ENCODE data around the gene EBF4.
"Not testable (repeated sequence)": the region's sequence is repeated elsewhere in the genome, so short reads cannot be mapped to it uniquely, and the experiment has no call there.

EBF4 gene

GRCh38 chr20:2757969-2758368 is 65.4 kb downstream of the EBF4 start:
- DNase-seq (ENCODE audit: low spot score), result no peak

DNA sequence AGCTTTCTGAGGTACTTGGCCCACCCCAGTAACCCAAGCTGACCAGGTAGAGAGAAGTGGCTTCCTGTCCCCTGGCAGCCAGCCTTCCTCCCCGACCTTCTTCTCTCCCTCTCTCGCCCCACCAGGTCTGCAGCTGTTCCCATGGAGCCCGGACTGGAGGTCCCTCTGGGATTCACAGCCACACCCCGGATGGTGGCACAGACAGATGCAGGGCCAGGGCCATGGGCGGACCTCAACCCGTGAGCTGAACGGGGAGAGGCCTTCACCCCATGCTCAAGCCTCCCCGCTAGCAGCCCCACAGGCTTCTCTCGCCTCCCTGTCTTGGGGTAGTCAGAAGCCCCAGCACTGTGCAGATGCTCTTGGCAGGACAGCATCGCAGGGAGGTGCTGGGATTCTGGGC is 66.6 kb downstream of the EBF4 start:
- no peak for DNase-seq (ENCODE audit: low spot score)

GRCh38 chr20:2759603-2760296 is 67.2 kb downstream of the EBF4 start:
- no peak for DNase-seq (ENCODE audit: low spot score)

DNA sequence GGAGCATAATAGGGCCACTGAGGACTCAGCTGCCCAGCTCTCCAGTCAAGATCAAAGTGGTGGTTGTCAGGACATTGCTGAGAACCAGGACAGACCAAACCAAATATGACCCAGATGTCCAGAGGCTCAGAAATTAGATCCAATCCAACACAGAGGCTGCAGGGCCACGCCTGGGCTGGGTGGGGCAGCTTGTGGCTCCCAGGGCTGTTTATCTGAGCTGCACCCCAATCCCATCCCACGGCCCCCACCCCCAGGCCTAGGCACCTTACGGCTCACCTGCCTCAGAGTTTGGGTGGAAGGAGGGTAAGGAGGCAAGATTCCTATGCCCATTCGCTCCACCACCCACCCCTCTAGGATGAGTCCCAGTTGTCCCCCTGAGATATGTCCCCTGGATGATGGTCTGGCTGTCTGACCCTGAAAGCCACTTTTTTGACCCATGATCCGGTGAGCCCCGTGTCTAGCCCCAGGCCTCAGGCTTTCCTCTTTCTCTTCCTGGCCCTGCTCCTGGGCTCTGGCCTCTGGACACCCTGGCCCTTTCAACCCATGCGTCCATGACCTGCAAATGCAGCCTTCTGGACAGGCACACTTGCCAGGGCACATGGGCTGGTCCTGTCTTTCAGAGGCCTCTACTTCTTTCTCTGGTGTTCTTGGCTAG is 67.8 kb downstream of the EBF4 start:
- DNase-seq (ENCODE audit: low spot score), result no peak

DNA sequence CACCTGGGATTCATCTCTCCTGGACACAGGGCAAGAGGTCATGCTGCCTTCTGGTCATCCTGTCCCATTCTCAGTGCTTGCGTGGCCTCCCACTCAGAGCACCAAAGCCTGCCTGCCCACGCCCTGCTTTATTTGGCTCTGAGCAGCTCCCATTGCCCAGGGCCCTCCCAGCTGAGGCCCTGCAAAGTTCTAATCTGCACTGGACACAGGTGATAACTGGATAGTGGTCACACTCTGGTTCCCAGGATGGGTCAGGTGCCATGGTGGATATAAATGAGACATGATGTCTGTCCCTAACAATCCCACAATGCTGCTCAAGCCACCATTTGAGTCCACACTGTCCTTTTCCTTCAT is 68.3 kb downstream of the EBF4 start:
- DNase-seq (ENCODE audit: low spot score), result no peak

DNA sequence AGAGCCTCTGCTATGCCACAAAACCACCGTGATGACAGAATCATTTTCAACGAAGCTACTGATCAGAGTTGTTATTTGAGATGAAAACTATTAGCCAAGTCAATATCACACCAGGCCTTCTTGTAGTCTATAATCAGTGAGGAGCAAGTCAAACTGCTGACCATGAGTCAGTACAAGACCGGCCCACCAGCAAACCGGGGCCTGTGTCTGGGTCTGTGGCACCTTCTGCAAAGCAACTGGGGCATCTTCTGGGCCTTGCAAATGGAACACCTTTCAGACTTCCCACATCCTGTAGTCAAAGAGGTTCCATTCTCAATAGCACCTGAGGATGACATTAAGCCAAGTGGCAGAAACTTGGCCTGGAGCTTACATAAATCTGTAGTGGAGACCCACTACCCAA is 69.3 kb downstream of the EBF4 start:
- DNase-seq (ENCODE audit: low spot score), result no peak

DNA sequence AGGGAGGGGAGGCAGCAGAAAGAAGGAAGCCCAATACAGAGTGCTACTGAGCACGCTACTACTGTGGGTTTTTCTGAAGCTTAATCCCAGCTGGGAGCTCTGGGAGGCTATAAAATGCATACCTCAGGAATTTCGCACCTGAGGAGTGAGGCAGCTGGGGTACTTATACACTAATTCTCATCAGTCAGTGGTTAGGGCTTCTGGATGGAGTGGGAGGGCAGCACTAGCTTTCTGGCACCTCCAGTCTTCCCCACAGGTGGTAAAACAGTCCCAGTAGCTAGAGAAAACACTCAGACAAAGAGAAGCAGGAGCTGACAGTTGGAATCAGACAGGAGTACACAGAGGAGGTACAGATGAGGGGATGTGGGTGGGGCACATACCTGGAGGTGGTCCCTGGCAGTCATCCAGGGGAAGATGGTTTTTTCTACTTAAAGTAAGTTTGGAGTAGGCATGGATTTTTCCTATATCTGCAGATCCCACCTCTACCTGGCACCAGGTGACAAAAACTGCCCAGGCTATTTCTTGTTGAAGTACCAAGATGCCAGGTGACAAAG is 70.1 kb downstream of the EBF4 start:
- no peak for DNase-seq (ENCODE audit: low spot score)

DNA sequence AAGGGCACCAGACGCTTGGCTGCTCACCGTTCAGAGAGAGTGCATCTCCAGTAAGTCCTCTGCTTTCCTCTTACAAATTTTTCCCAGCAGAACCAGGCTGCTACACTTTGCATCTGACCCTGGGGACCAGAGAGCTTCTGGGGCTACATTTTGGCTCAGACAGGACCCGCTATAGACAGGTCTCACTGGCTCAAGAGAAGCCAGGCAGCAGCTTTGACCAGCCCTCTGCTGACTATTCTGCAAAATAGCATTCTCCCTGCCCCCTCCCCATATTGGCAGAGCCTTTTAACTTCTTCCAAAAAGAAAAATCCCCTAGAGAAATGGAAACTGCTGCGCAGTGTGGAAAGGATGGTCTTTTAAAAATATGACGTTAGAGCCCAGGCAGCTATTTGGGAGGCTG is 70.6 kb downstream of the EBF4 start:
- DNase-seq (ENCODE audit: low spot score), result no peak

DNA sequence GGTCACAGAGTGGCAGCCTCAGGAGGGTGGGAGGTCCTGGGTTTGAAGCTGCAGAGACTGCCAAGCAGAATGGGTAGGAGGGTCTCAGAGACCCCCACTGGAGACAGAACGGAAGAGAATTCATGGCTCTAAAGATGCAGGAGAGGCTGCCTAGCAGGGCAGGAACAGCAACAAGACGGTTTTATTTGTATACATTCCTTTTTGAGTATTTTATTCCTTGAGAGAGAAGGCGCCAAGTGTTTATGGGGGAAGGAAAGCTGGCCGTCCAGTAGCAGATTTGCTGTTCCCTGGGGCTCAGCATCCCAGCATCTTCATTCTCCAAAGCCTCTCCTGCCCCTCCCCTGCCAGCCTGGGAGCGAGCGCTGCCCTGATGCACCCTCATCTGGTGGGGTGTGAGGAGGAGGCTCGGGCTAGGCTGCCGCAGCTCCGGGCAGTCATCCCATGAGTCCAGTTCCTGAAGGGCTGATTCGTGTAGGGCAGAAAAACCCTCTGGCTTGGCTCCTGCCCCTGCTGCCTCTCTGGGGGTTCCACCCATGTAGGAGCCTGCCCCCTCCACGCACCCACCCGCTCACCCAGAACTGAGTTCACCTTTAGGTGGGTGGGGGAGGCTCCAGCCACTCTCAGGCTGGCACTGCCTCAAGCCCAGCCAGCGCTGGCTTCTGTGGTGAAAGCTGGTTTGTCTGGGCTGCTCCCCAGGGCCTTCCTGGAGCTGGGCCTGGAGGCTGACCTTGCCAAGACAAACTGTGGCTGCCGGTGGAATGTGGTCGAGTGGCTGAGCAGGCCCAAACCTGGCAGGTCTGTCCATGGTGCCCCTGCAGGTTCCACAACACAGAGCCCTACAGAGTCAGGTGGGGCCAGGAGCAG is 75.4 kb downstream of the EBF4 start:
- no peak for DNase-seq (ENCODE audit: low spot score)

DNA sequence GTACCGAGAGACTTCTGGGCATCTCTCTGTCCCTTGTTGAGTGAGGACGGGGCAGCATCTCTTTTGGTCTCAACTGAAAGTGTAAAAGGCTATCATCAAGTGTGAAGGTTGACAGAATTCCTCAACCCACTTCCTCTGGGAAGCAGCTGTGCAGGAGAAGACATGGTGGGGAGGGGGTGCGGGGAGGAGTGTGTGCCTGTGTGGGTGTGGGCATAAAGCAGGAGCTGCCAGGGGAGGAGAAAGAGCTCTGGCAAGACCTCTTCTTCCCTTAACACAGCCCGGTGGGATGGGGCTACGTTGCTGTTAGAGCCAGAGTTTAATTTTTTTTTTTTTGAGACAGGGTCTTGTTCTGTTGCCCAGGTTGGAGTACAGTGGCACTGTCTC is 76.0 kb downstream of the EBF4 start:
- DNase-seq (ENCODE audit: low spot score), result no peak

DNA sequence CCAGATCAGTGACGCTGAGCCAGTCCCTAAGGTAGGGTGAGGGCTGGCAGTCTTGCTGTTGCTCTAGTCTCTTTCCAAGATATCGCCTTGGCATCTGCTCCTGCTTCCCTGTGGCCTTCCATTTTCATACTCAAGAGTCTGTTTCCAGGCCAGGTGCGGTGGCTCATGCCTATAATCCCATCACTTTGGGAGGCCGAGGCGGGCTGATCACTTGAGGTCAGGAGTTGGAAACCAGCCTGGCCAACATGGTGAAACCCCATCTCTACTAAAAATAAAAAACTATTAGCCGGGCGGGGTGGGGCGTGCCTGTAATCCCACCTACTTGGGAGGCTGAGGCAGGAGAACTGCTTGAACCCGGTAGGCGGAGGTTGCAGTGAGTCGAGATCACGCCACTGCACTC is 77.5 kb downstream of the EBF4 start:
- DNase-seq (ENCODE audit: low spot score), result not testable (repeated sequence)

DNA sequence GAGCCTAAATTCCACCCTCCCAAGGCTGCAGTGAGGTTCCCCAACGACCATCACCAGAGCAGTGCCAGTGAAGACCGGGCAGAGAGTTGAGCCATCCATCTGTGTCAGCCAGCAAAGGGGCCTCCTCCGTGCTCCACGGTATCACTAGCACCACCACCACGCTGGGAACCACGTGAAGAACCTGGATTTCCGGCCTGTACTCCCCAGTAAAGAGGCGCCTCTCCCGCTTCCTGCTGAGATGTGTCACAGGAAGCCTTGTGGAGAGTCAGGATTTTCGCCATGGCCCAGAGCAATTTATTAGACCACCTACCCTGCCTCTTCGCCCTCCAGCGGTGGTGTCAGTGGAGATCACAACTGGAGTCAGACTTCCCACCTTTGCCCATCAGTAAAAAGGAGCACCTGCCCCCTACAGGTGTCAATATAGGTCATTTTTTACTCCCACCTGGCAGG is 79.1 kb downstream of the EBF4 start:
- DNase-seq (ENCODE audit: low spot score), result no peak

GRCh38 chr20:2773812-2774211 is 81.2 kb downstream of the EBF4 start:
- no peak for DNase-seq (ENCODE audit: low spot score)

DNA sequence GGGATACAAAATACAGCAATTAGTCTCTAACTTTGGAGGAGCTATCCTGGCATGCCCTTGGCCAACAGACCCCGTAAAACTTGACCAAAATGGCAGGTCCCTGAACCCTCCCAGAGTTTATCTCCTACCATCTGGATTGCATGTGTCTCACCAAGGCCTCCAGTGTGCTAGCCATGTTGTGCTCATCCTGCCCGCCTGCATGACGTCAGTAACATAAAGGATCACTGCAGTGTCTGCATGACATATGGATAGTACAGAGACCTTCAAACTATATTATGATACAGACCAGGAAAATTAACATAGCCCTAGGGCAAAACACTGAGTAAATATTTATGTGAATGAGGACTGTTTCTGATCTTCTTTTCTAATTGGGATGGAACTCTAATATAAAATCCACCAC is 82.6 kb downstream of the EBF4 start:
- no peak for DNase-seq (ENCODE audit: low spot score)

DNA sequence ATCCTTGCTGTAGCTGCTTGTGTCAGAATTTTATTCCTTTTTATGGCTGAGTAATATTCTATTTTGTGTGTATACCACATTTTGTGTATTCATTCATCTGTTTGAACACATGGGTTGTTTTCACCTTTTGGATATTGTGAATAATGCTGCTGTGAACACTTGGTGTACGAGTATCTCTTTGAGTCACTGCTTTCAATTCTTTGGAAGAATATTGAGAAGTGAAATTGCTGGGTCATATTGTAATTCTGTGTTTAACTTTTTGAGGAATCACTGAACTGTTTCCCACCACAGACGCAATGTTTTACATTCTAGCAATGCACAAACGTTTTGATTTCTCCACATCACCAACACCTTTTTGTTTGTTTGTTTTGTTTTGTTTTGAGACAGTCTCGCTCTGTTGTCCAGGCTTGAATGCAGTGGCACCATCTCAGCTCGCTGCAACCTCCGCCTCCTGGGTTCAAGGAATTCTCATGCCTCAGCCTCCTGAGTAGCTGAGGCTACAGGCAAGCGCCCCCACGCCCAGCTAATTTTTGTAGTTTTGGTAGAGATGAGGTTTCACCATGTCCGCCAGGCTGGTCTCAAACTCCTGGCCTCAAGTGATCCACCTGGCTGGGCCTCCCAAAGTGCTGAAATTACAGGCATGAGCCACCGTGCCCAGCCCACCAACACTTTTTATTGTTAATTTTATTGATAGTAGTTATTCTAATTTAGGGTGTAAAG is 86.2 kb downstream of the EBF4 start:
- DNase-seq (ENCODE audit: low spot score), result no peak

GRCh38 chr20:2780948-2781347 is 88.4 kb downstream of the EBF4 start:
- DNase-seq (ENCODE audit: low spot score), result no peak

- no peak for DNase-seq (ENCODE audit: low spot score)
Observed at GRCh38 chr20:2783908-2784566, 91.5 kb downstream of the EBF4 start.

DNA sequence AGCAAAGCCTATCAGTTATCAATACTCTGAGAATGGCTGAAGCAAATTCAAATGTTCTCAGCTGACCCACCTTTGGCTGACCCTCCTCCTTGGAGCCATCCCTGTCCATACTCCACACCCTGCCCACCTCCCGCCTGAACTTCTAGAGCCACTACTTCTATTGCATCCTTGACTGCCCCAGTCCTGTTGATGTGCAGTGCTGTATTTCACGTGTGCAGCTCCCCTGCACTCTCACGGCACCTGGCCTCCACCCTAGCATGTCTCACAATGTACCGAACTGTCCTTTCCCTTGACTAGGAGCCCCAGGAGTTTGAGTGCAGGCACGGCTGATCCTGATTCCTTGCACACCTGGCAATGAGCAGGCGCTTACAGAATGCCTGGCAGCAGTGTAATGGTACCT is 100.9 kb downstream of the EBF4 start:
- no peak for DNase-seq (ENCODE audit: low spot score)

GRCh38 chr20:2794202-2794748 is 101.7 kb downstream of the EBF4 start:
- no peak for DNase-seq (ENCODE audit: low spot score)

DNA sequence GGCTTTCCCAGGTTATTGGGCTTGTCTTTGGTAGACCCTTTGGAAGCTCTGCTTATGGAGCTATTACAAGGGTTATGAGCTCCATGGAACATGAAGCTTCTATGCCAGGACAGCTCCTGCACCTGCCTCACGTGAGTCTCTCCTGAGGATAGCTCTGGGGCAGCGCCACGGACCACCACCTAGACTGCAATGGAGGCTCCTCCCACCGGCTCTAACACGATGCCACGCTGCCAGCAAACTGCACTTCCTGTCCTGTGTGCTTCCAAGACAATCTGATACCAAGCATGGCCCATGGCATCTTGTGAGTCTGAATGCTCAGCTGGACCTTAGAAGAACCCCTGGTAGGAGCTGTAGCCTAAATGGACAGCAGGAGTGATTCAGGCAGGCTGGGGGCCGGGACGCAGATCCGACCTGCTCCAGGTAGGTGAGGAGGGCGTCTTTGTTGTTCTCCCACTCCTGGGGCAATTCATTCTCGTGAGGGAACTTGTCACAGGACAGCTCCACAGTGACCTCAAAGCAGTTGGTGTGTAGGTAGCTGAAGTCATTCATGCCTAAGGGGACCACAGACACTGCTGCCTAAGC is 102.4 kb downstream of the EBF4 start:
- no peak for DNase-seq (ENCODE audit: low spot score)

DNA sequence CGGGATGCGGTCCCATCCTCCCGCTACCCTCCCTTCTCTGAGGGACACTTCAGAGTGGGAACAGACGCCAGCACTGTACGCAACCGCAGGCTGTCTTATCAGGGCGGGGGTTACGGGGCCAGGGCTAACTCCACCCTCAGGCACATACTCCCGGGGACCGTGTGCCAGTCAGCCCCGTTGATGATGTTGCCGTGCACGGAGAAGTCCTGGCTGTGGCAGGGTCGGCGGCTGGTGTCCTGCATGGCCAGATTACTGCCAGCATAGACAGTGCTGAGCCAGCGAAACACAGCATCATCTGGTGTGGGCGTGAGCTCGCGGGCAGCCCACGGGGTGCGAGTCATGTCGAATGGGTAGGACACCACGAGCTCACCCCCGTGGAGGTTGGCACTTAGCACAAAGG is 102.9 kb downstream of the EBF4 start:
- DNase-seq (ENCODE audit: low spot score), result no peak

All from NAMALWA (cell line).